Activated T-helper 1 cell treated with Interleukin-2 at 50 U/mL for 16 hours (primary cell): Measurements from ENCODE around the gene LBH.
A peak's percentile ranks its signal among the peaks of the same experiment; 100 is the strongest.

Experiments used
- DNase-seq: peaks from one replicate; pipeline ENCODE4 v3.0.0-alpha.2; 2020; ENCODE audit warnings: low read depth

The LBH gene

DNA sequence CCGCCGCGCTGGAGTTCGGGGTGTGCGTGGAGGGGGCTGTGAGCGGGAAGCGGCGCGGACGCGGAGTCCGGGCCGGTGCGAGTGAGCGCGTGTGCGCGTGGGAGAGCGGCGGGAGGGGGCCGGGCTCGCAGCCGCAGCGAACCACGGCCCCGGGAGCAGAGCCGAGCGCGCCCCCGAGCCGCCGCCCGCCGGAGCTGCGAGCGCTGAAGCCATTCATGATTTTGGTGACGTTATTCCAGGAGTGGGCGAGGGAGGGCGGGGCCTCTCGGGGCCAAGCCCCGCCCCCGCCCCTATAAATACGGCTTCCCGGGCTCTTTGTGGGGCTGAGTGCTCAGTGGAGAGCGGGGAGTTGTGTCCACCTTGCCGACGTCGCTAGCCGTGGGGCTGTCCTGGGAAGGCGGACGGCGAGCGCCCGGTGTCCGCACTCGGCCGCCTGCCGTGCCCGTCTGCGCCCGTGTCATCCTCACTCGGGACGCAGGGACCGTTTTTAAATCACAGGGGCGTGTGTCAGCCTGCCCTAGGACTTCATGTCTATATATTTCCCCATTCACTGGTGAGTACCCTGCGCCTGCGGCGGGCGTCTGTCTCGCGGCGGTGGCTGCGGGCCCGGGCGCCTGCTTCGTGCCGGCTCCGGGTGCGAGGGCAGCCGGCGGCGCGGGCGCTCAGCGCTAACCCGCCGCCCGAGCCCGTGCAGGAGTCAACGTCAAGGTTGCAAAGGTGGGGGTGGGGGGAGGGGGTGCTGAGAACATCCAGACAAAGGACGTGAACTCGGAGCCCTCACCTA is at the start of gene LBH:
TSS of gene LBH (plus strand) at position 323 of the 784 bp plus-strand sequence. CDS start at position 528, 205 bp downstream.
- DNase-seq, result peak; percentile 86

DNA sequence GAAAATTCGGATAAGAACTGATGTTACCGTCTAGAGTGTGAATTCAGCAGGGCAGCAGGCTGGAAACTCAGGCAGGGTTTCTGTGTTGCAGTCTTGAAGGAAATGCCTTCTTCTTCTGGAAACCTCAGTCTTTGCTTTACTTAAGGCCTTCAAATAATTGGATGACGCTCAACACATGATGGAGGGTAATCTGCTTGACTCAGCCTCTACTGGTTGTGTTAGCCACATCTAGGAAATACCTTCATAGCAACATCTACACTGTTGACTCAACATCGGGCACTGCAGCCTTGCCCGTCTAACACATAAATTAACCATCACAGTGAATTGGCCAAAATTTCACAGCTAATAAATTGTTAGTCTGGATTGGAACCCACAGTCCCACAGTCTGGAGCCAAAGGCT is 47.3 kb upstream of the LBH start:
- no peak for DNase-seq

DNA sequence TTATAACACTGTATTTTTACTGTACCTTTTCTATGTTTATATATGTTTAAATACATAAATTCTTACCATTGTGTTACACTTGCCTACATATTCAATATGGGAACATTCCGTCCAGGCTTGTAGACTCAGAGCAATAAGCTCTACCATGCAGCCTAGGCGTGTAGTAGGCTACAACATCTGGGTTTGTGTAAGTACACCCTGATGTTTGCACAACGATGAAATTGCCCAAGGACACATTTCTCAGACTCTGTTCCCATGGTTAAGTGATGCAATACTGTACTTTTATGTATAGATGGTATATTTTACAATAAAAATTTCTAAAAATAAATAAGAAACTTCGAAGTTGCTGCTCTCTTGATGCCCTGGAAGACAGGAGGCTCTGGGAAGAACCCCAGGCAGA is 46.2 kb upstream of the LBH start:
- DNase-seq, result no peak

- no peak for DNase-seq
These were observed 43.0 kb upstream of the LBH start for GRCh38 chr2:30188292-30188691.

DNA sequence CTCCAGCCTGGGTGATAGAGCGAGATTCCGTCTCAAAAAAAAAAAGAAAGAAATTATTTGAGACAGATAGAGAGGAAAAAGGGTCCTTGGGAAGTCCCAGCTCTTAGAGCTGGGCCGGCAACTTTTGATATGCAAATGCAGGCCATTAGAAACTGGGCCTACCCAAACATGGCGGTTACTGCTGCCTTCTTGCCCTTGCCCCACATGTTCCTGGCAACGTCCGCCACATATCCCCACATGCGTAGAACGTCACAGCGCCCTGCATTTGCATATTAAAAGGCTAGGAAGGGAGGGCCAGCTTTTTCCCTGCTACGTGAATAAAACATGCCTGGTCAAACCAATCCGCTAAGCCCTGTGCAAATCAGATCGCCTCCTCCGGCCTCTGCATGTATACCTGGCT is 40.7 kb upstream of the LBH start:
- DNase-seq, result no peak

- no peak for DNase-seq
These were observed 40.2 kb upstream of the LBH start for GRCh38 chr2:30191107-30191506.

DNA sequence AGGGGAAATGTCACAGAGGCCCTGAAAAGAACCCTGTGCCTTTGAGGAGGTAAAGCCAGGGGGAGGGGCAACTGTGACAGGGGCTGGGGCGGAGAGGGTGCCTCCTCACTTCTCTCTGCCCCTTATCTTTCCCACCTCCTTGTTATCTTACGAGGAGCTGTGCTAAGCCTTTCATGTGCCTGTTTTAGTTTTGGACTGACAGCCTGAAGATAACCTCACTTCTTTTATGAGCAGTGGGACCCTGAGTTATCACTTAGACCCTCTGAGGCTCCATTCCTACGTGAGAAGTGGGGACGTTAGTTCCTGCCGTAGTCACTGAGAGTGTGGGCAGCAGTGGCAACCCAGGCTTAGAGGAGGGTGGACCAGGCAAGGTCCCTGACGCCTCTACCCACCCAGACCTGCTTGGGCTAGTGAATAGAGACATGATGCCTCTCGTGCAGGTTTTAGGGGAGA is 39.5 kb upstream of the LBH start:
- DNase-seq, result no peak

GRCh38 chr2:30192314-30192713 is 39.0 kb upstream of the LBH start:
- no peak for DNase-seq

DNA sequence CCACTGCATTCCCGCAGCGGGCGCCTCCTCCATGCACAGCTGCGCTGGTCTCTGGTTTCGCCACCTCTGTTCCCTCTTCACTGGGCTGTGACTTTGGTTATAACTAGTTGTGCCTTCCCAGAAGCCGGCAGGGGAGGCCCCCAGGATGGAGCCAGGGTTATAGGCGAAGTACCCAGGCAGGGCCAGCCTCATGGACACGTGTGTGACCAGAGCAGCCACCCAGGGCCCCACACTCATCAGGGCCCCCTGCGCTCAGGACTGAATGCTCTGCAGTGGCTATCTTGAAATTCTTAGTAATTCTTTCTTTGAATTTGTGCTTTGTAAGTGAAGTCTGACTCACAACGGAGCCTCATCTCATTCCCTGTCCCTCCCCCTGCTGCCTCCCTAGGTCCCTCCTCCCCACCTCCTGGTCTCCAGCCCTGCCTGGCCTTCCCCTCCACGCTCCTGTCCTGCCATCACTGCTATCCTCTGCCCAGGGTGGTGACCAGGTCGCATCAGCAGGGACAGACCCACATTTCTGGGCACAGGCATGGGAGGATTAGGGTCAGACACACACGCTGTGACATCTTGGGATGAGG is 38.1 kb upstream of the LBH start:
- DNase-seq, result no peak

GRCh38 chr2:30194421-30194820 is 36.9 kb upstream of the LBH start:
- DNase-seq, result no peak

- DNase-seq, result no peak
These were observed 36.3 kb upstream of the LBH start for GRCh38 chr2:30195016-30195415.

- no peak for DNase-seq
These were observed 33.7 kb upstream of the LBH start for GRCh38 chr2:30197570-30198192.

GRCh38 chr2:30201990-30202389 is 29.3 kb upstream of the LBH start:
- DNase-seq, result no peak

- DNase-seq, result no peak
These were observed 28.2 kb upstream of the LBH start for GRCh38 chr2:30203156-30203555.

- no peak for DNase-seq
These were observed 27.1 kb upstream of the LBH start for GRCh38 chr2:30204281-30204680.

DNA sequence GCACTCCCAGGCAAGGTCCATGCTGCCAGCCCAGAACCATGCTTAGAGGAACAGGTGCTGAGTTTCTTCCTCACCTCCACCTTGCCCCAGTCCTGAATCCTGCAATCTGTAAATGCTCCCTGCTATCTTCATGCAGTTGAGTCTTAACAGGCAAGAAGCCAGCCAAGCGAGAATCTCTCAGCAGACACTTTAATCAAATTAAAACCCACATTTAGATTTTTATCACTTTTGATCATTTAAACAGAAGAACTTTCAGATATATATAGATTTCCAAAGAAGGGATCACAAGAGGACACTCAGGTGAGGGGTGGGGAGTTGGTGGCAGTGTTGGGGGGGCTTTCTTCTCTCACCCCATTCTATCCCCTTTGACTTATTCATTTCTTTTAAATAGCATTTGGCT is 25.9 kb upstream of the LBH start:
- DNase-seq, result no peak

GRCh38 chr2:30206461-30207430 is 24.6 kb upstream of the LBH start:
- no peak for DNase-seq

DNA sequence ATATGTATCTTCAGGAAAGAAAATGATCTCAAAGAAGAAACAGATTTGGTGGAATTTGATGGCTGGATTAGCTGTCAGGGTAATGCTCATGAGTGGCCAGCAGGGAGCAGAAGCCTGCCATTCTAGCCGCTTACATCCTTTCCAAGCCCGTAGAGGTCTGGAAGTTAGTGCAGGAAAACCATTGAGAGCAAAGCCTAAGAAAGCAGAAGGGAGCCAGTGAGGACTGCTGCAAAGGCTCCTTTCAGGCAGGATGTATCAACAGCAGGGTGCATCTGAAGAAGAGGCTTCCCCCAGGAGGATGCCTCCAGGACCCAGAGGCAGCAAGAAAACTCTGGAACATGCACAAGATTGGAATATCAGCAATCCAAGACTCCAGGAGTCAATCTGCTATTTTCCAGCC is 22.9 kb upstream of the LBH start:
- no peak for DNase-seq

DNA sequence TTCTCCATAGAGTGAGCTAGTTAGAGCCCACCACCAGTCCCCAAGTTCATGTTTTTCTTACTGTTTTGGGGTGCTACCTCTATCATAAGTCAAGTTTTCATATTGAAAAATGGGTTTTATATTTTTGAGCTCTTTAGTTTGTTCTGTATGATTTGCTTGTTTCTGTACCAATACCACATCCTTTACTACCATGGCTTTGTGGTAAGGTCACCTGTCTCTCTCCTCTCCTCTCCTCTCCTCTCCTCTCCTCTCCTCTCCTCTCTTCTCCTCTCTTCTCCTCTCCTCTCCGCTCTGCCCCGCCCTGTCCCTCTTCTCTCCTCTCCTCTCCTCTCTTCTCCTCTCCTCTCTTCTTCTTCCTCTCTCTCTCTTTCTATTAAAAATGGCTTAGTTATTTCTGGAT is 22.1 kb upstream of the LBH start:
- DNase-seq, result no peak

DNA sequence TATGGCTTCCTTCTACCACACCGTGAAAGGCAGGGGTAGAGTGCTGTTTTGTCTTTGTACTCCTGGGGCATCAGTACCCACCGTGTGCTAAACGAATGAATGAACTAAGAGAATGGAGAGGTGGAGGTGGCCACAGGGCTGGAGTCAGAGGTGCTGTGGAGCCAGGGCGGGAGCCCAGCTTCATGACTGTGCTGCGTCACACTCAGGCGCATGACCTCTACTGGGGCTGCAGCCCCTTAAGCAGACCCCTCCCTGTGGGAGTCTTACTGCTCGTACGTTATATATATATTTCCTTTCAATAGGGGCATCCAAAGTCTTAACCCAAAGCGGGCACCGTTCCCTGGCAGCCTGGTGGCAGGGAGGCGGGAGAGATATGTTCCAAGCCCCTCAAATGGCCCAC is 18.0 kb upstream of the LBH start:
- DNase-seq, result no peak

- no peak for DNase-seq
These were observed 17.3 kb upstream of the LBH start for GRCh38 chr2:30213907-30214463.

DNA sequence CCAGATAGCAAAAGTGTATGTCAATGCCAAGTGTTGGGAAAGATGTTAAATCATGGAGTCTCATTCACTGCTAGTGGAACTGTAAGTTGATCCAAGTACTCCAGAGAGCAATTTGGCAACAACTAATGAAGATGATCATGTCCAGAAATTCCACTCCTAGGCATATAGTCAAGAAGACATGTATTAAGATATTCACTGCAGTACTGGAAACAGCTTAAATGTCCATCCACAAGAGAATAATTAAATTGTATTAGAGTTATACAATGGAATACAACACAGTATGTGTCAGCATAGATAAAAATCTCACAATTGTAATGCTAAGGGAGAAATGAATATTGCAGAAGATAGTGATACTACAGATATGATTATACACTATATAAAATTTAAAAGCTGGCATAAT is 15.2 kb upstream of the LBH start:
- DNase-seq, result no peak
